GM19397 (cell line): ENCODE data around the gene DGKH.
"Not testable (repeated sequence)": the region's sequence is repeated elsewhere in the genome, so short reads cannot be mapped to it uniquely, and the experiment has no call there.

Source experiments
- ATAC-seq: cut with Tn5 transposase; IDR thresholded peaks from one replicate; pipeline ENCODE4 v1.9.1; 2021; ENCODE audit warnings: mild to moderate bottlenecking, moderate library complexity; ENCODE audit not compliant: unreplicated experiment

Gene DGKH

DNA sequence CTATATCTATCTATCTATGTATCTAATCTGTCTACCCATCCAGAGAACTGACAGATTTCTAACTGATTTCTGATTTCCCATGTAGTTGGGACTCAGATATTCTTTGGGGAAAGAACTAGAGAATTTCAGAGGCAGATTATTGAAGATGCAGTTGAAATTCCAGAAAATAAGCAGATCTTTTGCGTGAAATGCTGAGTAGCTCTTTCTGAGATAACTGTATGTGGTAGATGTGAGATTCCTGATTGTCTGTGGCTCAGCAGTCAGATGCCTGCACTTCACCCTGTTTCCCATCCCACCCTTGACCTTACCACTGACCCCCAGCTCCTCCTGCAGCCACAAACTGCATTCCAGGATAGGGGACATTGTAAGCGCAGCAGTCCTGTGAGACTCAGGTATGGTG lies 61.5 kb downstream of the DGKH start:
- no peak for ATAC-seq

DNA sequence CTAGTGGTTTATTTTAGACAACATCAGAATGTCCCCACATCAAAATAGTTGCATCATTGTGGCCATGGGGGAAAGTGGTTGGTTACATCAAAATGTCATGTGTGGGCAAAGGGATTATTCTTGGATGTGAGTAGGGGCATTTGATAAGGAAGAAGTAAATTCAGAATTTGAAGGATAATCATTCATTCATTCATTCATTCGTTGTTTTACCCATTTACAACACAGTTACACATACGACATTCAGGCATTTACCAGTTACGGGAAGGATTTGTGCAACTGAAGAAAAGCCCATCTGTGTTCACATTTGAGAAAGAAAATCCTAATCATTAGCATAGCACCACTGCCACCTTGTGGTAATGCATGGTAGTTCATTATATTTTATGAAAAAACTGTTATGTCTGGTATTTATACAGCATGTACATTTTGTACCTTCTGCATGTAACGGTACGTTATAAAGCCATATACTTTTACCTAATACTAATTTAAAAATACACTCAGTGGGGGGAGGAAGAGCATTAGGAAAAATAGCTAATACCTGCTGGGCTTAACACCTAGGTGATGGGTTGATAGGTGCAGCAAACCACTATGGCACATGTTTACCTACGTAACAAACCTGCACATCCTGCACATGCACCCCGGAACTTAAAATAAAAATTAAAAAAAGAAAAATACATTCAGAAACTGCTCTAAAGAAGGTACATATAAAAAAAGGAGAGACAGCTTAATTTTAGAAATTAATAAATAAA lies 62.1 kb downstream of the DGKH start:
- ATAC-seq = no peak

DNA sequence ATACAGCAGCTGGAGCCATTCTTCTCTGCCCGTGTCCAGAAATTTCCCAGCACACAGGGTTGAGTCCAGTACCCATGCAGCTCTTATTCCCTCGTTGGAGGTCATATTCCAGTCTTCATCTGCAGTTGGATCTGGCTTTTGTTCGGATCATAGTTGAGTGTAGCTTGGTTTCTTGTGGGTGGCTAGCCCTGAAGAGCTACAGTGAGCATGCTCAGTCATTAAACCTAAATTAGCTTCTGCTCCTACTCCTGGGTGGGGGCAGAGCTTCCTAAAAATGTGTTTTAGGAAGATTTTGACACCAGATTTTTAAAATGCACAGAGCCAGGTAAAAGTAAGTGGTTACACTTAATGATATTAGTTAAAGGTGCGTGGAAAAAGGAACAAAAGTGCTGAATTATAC lies 64.4 kb downstream of the DGKH start:
- no peak for ATAC-seq

DNA sequence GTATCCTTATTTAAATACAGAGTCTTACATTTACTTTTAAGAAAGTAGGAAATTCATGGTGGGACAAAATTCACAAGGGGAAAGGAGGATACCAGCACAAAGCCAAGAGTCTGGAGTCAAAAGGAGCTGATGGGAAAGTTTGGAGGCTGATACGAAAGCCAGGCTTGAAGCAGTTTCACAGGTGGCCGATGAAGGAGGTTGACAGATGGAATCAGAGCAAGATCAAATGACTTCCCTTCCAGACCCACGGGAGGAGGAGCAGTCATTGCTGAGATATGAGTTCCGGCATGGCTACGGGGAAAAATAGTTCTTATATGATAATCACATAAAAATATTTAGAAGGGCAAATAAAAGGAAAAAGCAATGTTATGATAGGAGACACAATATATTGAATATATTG lies 65.0 kb downstream of the DGKH start:
- ATAC-seq = no peak

DNA sequence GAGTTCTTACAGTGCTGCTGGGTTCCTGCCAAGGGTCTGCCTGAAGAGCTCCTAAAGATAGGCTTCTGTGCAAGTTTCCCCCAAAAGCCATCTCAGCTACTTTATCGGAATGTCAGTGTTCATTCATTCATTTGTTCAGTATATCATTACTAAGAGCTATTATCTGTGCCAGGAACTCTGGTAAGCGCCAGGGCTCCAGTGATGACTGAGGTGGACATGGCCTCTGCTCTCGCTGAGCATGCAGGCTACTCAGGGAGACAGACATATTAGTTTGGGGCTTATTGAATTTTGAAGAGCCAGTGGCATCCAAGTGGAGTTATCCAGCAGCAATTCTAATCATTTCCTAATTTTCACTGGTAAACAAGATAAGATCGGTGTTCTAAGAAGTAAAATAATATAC lies 65.8 kb downstream of the DGKH start:
- ATAC-seq = no peak

DNA sequence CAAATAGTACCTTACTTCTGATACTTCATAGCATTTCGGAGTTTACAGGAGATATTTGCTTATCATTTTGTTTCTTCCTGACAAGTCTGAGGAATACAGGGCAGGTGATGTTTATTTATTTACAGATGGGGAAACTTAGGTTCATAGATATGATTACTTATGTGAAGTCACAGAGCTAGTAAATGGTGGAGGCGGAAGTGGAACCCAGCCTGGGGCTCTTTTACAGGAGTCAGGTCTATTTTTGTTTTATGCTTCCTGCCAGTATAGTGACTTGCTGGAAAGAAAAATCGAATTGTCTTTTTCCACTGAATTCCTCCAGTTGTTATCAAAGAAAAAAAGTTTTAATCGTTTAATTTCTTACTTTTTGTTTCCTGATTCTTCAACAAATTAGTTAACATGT lies 66.5 kb downstream of the DGKH start:
- ATAC-seq = no peak

DNA sequence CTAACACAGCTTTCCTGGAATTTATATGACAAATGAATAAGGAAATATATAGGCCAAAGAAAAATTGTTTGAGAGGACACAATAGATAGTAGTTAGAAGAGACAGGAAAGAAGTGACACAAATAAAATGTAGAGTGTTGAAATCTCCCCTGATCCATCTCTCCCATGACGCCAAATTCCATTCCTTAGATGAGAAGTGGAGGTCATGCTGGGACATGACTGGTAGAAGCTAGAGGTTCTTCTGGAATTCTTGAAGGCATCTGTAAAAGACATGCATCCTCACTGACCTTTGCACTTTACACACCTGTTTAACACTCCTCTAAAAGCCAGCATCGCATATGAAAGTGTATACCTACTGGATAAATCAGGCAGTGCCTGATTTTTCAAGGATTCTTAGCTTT lies 67.8 kb downstream of the DGKH start:
- no peak for ATAC-seq

DNA sequence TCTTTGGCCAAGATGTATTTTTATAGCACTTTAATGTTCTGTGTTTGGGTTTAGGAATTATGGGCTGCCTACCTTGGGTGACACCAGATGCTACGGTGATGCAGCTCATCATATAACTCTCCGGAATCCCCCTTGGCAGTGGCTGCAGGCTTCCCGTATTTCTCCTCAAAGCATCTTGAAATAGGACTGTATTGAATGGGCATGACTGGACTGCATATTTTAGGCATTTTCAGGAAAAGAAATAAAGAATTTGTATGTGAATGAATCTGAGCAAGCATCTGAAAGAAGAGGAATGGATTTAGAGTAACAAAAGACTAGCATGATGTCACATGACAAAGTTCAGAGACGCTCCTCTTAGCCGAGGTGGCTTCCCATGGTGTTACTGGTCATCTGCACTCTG lies 70.6 kb downstream of the DGKH start:
- ATAC-seq = no peak

DNA sequence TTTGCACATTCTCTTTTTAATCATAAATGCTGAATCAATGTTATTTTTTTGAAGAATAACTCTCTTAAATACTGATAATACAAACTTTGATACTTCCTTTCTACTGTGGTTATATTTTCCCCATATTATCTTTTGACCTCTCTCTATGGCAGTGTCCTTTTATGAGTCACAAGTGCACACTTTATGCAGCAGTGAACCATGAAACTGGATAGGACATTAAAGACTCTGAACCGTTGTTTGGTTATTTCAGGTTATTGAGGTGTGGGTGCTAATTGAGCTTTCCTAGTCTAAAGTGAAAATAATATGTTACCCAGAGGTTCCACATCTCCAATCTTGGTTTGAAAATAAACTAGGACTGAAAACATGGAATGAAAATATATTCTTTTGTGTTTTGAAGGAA lies 71.4 kb downstream of the DGKH start:
- ATAC-seq = no peak

- no peak for ATAC-seq
Measured at GRCh38 chr13:42123600-42123999, 75.2 kb downstream of the DGKH start.

- no peak for ATAC-seq
Measured at GRCh38 chr13:42125046-42125445, 76.6 kb downstream of the DGKH start.

- no peak for ATAC-seq
Measured at GRCh38 chr13:42127047-42127446, 78.6 kb downstream of the DGKH start.

DNA sequence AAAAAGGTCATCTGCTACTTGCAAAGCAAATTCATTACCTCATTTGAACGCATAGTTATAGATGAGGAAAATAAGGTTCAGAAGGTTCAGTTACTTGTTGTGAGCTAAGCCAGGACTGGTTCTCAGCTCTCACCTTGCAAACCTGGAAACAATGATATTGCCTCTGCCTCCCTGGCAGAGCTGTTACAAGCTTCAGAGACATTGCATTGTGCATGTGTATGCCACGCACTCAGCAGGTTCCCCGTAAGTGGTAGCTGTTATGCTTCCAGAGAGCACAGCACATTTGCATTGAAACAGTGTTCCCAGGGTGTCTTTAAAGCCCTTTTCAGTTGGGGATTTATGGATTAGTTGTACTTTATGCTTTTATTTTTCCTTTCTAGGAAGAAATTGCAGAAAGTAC lies 80.6 kb downstream of the DGKH start:
- ATAC-seq = no peak

GRCh38 chr13:42136518-42136917 lies 88.1 kb downstream of the DGKH start:
- no peak for ATAC-seq

DNA sequence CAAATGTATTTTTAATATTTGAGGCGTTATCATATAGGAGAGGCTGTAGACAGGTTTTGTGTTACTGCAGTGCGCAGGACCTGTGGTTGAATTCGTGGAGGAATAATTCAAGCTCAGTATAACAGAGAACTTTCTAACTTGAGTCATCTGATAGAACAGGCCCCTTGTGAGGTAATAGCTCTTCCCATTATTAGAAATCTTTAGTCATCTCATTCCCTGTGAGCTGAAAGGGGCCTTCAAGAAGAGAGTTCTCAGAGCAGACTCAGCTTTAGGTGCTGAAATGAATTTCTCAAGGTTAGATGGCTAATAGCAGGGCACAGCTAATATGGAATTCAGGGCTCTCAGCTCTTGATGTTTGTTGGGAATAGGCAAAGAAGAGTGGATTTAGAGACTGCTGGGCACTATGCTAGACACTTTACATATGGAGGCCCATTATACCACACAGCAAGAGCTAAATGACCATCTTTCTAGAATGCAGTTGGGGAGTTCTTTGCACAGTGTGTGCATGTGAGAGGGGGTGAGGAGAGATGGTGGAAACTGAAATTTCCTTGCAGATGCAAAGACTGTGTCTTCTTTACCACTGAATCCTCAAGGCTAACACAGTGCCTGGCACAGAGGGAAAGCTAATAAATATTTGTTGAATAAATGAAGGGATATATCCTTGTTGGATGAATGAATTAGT lies 89.5 kb downstream of the DGKH start:
- no peak for ATAC-seq

GRCh38 chr13:42140494-42140893 lies 92.0 kb downstream of the DGKH start:
- no peak for ATAC-seq

GRCh38 chr13:42141052-42141451 lies 92.6 kb downstream of the DGKH start:
- ATAC-seq = not testable (repeated sequence)

DNA sequence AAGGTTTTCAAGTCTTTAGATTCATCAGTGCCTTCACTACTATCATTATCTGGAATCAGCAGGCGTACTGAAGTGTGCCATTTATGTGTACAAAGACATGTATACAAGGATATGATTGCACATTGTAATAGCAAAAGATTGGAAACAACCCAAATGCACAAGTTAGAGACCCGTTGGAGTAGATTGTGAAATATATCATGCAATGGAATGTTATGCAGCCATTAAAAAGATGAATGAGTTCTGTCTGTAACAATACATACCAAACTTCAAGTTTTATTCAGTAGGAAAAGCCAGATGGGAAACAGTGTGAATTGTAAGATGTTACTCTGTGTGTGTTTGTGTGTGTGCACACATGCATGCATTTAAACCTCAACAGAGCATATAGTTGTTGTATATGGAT lies 97.9 kb downstream of the DGKH start:
- no peak for ATAC-seq

DNA sequence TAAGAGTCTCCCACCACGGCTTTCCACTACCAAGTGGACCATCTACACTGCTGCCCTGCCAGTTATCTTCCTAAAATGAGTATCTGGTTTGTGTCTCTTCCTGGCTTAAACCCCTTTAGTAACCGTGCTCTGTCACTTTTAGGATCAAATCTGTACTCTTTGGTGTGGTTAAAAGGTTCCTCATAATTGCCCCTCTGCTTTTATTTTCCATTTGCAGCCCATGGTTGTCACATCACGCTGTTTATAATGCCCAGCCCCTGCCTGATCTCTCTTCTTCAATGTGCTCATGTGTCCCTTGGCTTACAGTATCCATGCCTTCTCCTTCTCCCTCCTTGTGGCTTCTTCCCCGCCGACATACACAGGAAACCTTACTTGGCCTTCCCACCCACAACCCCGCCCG lies 100.1 kb downstream of the DGKH start:
- no peak for ATAC-seq

DNA sequence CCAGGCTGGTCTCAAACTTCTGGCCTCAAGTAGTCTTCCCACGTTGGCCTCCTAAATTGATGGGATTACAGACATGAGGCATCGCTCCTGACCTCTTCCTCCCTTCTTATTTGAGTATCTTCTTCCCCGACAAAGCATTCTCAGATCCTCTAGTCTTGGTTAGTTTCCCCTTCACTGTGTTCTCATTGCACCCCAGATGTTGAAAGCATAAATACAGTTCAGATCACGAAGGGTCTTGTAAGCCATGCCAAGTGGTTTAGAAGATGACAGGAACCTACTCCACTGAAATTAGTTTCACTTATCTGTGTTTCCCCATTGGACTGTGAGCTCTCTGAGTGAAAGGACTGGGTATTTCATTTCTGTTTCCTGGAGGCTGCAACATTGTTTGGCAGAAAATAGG lies 100.7 kb downstream of the DGKH start:
- no peak for ATAC-seq

GRCh38 chr13:42151781-42152180 lies 103.3 kb downstream of the DGKH start:
- ATAC-seq = no peak

DNA sequence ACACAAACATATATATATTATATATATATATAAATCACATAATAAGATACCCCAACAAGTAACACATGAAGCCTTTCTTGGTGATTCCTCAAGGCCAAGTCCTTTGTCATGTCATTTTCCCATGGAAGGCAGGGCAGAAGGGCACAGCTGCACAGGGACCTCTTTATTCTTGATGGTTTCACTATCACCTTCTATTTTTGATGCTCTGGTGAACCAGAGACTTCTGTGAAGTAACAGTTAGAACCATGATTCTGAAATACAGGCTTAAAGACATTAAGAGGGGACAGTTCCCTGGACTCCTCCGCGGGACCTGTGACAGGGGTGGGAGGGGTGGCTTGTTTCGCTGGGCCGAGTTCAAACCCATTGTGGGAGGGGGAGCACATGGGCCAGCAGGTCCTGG lies 104.0 kb downstream of the DGKH start:
- no peak for ATAC-seq
